22Rv1 (cell line): Measurements from ENCODE around the gene SPRY1.

Source experiments
- H3K27ac ChIP-seq: fragments of 450-650 bp; 2 replicates; pipeline ENCODE4 v1.5.1; 2017
- CTCF ChIP-seq: fragments of 450-650 bp; IDR thresholded peaks from 2 replicates; pipeline ENCODE4 v1.5.1; 2017; ENCODE audit warnings: mild to moderate bottlenecking
- ZFX ChIP-seq: fragments of 450-650 bp; IDR thresholded peaks from 2 replicates; pipeline ENCODE4 v1.6.1; 2017; ENCODE audit warnings: antibody characterized with exemption, borderline replicate concordance

SPRY1 gene

DNA sequence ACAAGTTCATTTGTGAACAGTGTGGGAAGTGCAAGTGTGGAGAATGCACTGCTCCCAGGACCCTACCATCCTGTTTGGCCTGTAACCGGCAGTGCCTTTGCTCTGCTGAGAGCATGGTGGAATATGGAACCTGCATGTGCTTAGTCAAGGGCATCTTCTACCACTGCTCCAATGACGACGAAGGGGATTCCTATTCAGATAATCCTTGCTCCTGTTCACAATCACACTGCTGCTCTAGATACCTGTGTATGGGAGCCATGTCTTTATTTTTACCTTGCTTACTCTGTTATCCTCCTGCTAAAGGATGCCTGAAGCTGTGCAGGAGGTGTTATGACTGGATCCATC, 5.5 kb downstream of the SPRY1 start:
- TF ChIP-seq ZFX: no peak
- no peak for TF ChIP-seq CTCF
- H3K27ac ChIP-seq: no peak overlapping the region

DNA sequence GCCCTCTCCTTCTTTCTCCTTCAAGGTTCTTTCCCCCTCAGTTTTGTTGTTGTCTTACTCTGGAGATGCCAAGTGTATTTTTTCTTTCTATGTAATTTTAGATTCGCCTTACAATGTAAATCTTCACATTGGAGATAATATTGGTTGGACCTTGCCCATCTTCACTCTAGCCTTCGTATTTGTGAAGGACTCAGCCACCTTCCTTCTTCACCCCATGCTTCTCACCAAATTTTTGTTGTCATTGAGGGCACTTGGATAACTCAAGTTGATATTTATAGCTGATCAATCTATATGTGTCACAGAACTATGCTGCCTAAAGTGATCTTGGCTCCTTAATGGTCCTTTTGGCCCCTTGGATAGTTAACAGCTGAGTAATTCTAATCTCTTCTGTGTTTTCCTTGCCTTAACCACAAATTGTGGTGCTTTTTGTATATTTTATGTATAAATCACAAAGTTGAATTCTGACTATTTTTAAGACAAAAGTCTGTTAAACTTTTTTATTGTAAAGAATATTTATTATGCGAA, 6.5 kb downstream of the SPRY1 start:
- TF ChIP-seq CTCF: no peak
- TF ChIP-seq ZFX: no peak
- no peak overlapping the region for H3K27ac ChIP-seq

- TF ChIP-seq ZFX (no peak), CTCF (no peak)
- no peak overlapping the region for H3K27ac ChIP-seq
Measured at GRCh38 chr4:123404533-123404932, 7.9 kb downstream of the SPRY1 start.

GRCh38 chr4:123405267-123405865, 8.8 kb downstream of the SPRY1 start:
- TF ChIP-seq CTCF (no peak), ZFX (no peak)
- no peak overlapping the region for H3K27ac ChIP-seq

DNA sequence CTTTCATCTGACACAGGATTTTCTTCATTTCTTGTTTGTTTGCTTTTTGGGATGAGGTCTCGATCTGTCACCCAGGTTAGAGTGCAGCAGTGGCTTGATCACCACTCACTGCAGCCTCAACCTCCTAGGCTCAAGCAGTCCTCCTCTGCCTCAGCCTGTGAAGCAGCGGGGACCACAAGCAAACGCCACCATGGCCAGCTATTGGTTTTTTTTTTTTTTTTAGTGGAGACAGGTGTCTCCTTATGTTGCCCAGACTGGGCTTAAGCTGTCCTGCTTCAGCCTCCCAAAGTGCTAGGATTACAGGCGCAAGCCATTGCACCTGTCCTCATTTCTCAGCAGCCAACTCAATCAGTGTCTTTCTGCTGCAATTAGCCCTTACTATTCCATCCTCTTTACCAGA, 10.3 kb downstream of the SPRY1 start:
- H3K27ac ChIP-seq: no peak overlapping the region
- TF ChIP-seq ZFX: no peak
- TF ChIP-seq CTCF: no peak

- TF ChIP-seq ZFX (no peak), CTCF (no peak)
- no peak overlapping the region for H3K27ac ChIP-seq
Measured at GRCh38 chr4:123408471-123409084, 12.0 kb downstream of the SPRY1 start.

- H3K27ac ChIP-seq: no peak overlapping the region
- TF ChIP-seq CTCF (no peak), ZFX (no peak)
Measured at GRCh38 chr4:123409334-123409733, 12.7 kb downstream of the SPRY1 start.
